Choroid plexus epithelial cell (primary cell): ENCODE results near the gene OTOL1.

Experiments used
- DNase-seq: peaks from one replicate; pipeline ENCODE4 v3.0.0-alpha.2; 2010; ENCODE audit warnings: low read depth
- H3K4me3 ChIP-seq: 2 replicates; pipeline ENCODE4 v1.5.1; 2011; ENCODE audit warnings: low read depth, mild to moderate bottlenecking, control low read depth, low read length, moderate library complexity
- TF ChIP-seq, protein P1 (sequence below): conservative IDR thresholded peaks from 2 replicates; pipeline ENCODE4 v1.5.1; 2011; ENCODE audit warnings: low read depth, mild to moderate bottlenecking, control low read depth, inconsistent platforms, low read length, moderate library complexity

Gene OTOL1

DNA sequence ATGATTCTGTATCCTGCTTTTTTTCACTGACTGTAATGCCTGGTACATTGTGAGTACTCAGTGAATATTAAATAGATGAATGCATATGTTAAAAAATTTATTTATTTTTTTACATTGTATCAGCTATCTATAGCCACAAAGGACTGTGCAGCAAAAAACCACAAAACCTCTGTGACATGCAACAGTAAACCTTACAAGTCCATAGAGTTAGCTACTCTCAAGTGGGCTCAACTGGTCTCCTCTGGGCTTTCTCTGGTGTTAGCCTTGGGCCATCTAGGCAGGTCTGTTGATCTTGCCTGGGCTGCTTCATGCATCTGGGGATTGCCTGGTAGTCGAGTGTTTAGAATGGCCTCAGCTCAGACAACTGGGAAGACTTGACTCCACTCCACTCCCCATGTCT lies 35.3 kb downstream of the OTOL1 start:
- no peak for DNase-seq
- TF ChIP-seq, protein P1, sequence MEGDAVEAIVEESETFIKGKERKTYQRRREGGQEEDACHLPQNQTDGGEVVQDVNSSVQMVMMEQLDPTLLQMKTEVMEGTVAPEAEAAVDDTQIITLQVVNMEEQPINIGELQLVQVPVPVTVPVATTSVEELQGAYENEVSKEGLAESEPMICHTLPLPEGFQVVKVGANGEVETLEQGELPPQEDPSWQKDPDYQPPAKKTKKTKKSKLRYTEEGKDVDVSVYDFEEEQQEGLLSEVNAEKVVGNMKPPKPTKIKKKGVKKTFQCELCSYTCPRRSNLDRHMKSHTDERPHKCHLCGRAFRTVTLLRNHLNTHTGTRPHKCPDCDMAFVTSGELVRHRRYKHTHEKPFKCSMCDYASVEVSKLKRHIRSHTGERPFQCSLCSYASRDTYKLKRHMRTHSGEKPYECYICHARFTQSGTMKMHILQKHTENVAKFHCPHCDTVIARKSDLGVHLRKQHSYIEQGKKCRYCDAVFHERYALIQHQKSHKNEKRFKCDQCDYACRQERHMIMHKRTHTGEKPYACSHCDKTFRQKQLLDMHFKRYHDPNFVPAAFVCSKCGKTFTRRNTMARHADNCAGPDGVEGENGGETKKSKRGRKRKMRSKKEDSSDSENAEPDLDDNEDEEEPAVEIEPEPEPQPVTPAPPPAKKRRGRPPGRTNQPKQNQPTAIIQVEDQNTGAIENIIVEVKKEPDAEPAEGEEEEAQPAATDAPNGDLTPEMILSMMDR = no peak
- H3K4me3 ChIP-seq = no peak overlapping the region

DNA sequence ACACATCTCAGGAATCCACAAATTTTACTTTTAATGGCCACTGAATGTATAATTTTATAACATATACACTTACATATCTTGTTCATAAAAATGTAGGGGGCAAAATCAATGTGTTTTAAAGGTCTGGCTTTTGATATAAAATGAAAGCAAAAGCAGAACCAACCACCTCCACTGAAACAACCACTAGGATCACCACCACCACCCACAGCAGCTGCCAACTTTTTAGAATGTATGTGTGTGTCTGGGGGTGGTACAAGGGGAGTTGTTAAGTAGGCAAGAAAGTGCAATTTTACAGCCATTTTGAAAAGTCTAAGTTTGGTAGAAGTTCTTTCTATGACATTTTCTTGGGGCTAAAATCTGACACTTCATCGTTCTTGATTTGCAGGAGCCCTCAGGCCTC lies 44.0 kb downstream of the OTOL1 start:
- DNase-seq = no peak
- no peak overlapping the region for H3K4me3 ChIP-seq
- TF ChIP-seq, protein P1 = no peak

DNA sequence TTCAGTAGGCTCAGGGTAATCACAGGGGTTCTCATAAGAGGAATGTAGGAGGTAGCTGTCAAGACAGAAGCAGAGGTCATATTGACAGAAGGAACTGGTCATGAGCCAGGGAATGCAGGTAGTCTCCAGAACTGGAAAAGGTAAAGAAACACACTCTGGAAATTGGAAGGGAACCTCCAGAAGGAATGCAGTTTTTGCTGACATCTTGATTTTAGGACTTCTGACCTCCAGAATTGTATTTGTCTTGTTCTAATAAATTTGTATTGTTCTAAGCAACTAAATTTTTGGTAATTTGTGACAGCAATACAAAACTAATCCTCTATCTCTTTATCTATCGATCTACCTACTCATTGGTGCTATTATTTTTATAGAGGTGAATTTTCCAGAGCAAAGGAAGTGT lies 49.2 kb downstream of the OTOL1 start:
- no peak for DNase-seq
- no peak overlapping the region for H3K4me3 ChIP-seq
- TF ChIP-seq, protein P1 = no peak

DNA sequence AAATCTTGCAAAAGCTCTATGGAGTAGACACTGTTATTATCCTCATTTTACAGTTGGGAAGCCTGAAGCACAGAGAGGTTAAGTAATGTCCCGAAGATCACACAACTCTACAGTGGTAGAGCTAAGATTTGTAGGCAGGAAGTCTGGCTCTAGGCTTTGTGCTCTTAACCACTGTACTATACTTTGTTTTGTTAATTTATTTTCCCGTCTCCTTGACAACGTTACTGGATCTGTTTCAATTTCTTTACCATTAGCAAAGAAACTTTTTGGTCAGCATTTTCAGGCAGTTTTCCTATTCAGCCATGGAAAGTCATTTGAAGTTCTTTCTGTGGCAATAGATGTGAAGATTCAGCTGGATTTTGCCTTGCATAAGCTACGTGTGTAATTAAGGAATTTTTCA lies 51.7 kb downstream of the OTOL1 start:
- H3K4me3 ChIP-seq = no peak overlapping the region
- TF ChIP-seq, protein P1 = no peak
- DNase-seq = peak; percentile 4

DNA sequence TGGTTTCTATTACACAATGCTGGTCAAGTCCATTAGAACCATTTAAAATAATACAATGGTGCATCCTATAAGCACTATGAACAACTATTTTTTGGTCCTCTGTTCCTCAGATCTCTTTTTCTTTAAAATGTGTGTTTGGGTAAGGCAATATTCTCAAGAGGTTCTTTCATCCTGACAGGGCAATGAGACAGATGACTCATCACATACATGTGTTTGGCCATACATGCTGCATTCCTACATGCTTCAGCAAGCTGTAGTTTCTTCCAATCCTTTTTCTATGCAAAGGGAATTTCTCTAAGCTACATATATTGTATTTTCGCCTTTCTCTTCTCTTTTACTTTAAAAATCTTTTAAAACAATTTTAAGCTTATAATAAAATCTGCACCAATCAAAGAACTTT lies 52.7 kb downstream of the OTOL1 start:
- H3K4me3 ChIP-seq = no peak overlapping the region
- TF ChIP-seq, protein P1 = no peak
- DNase-seq = no peak

DNA sequence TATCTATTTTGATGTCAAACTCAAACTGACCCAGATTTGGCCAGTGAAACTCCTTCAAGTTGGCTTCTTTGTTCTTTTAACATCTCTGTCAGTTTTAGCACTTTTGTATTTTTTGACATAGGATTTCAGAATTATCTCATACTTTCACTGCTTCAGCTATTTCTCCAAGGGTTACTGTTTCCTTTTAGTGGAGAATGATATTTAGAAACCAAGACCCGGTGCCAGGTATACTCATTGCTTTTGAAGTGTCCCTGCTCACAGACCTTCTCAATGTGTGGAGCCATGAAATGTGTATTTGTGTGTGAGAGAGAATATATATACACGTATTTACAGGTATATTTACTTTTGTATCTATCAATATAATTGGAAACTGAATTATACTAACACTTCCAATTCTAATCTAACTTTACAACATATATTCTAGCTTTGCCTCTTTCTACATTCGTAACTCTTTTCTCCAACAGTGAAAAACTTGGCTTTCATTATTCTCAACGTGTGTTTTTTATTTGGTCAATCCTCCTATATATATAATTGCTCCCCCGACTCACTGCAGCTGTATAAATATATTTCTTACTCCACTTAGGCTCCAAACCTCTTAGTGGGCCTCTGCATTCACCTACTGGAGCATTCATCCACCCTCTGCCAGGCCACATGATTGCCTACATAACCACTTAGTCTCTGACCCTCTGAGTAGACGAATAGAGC lies 54.0 kb downstream of the OTOL1 start:
- TF ChIP-seq, protein P1 = no peak
- no peak overlapping the region for H3K4me3 ChIP-seq
- no peak for DNase-seq

DNA sequence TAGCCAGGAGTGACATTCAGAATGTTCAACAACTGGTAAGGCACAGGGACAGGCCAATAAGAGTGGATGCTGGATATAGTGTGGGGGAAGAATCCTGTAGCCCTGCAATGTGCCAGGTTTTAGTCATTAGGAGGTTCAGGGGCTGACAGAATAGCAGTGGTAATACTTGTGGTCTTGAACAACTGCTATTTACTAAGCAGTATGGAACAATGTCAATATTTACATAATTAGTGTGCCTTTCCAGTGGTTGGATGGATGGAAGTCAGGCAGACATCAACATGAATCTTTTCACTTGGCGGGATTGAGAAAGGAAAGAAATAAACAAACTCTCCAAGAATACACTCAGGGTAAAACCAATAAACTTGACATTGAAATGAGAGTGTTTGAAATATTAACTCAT lies 55.1 kb downstream of the OTOL1 start:
- DNase-seq = no peak
- TF ChIP-seq, protein P1 = no peak
- no peak overlapping the region for H3K4me3 ChIP-seq
